GOT3 (cell line): ENCODE data around the gene XAF1.
"Not testable (repeated sequence)": the region's sequence is repeated elsewhere in the genome, so short reads cannot be mapped to it uniquely, and the experiment has no call there.

Experiments used
- DNase-seq: peaks from one replicate; lab custom pipeline; 2025; ENCODE audit warnings: mixed read lengths; lab: John Stamatoyannopoulos, UW

The XAF1 gene

DNA sequence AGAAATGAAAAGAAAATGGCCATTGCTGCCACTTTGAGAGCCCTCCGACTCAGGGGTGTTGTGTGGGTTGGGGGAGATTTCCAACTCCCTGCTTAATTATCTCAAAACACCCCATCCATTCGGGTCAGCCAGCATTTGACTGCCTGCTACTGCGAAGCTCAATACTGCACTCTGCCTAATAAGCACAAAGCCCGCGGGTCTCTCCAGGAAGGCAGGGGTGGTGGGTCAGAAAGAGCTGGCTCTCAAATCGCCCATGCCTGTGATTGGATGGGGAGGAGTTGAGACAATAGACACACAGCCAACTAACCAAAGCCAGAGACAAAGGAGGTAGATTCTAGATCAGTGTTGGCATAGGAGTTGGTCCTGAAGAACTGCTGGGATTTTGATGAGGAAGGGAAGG, 2.3 kb upstream of the XAF1 start:
- no peak for DNase-seq

DNA sequence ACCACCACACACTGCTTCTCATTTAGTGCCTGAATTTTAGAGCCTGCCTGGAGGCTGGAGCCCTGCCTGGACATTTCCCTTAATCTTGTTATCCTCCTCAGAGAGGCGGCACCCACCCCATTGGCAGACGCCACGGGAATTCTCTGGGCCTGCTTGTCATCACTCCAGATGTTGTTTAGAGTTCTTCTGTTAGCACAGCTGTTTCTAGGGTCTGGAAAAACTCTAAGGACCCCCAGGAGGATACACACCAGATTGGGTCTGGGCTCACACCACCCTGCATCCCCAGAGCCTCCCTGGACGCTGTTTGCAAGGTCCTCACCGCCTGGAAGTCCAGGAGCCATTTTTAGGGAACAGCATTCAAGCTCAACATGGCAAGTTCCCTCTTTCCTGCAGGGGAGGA, 565 bp upstream of the XAF1 start:
- DNase-seq = no peak

DNA sequence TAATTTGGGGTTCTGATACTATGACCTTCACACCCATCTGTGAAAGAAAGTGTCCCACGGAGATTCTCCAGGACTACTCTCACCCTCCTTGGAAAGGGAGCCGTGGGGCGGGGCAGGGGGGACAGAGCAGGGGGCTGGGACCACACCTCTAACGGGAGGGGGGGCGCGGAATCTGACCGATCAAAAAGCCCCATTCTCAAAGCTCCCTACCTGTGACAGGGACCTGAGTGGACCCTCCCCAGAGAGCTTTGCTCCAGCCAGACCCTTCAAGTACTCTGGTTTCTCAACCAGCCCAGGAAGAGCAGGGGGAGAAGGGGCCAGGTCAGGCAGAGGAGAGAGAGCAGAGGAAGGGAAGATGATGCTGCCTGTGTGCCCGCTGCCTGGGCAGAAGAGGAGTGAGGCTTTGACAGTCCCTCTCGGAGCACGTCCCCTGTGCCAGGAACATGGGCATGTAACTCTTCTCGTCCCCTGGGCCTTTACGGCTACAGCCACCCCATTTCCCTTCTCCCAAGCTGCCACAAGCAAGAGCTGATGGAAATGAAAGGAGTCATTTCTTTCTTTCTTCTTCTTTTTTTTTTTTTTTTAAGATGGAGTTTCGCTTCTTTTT, 682 bp downstream of the XAF1 start:
- no peak for DNase-seq

DNA sequence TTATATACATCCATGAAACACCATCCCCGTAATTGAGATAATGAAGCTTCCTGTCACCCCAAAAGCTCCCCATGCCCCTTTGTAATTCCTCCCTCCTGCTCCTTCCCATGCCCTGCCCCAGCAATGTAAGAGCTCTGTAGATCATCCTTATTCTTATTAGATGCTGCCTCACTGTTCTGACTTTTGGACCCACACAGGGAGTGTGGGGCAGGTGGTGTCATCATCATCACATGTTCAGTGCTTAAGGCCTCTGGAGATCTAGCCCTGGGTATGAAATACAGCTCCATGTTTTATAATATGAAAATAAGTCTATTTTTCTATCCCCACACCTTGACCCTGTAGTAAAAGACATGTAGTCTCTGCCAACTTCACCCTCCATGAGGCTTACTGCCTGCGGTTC, 1.9 kb downstream of the XAF1 start:
- DNase-seq = no peak

GRCh38 chr17:6761779-6762178, 5.9 kb downstream of the XAF1 start:
- no peak for DNase-seq

DNA sequence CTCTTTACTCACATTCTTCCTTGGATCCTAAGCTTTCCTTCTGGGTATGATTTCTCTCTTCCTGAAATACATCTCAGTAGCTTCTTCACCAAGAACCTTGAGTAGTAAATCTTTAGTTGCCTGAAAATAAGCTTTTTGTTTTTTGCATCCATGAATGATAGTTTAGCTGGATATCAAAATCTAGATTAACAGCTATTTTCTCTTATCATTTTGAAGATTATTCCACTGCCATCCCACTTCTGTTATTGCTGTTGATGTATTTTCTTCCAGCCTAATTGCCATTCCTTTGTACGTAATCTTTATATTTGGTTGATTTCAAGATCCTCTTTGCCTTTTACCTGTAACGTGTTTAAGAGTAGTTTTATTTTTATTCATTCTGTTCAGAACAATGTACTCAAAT, 12.6 kb downstream of the XAF1 start:
- DNase-seq = no peak

DNA sequence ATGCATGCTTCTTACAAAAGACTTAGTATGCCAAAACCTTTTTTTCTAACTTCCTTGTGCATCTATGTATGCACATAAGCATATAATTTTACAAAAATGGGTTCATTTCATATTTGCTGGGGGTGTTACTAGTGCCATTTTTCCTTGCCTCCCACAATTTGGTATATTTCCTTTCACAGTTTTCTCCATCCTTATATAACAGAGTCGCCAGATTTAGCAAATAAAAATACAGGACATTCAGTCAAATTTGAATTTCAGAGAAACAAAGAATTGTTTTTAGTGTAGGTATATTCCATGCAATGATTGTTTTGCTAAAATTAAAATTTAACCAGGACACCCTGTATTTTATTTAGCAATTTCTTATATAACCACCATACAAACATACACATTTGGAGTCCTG, 16.2 kb downstream of the XAF1 start:
- DNase-seq = no peak

DNA sequence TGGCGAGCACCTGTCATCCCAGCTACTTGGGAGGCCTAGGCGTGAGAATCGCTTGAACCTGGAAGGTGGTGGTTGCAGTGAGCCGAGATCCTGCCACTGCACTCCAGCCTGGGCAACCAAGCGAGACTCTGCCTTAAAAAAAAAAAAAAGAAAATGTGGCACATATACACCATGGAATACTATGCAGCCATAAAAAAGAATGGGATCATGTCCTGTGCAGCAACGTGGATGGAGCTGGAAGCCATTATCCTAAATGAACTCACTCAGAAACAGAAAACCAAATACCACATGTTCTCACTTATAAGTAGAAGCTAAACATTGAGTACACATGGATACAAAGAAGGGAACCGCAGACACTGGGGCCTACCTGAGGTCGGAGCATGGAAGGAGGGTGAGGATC, 19.1 kb downstream of the XAF1 start:
- DNase-seq = not testable (repeated sequence)

GRCh38 chr17:6775871-6776405, 20.1 kb downstream of the XAF1 start, which contains the start of gene FBXO39:
Gene FBXO39 (plus strand): TSS chr17:6776215. CDS start chr17:6779869, 3,654 bp downstream.
- no peak for DNase-seq

- no peak for DNase-seq
Observed at GRCh38 chr17:6779411-6779810, 23.6 kb downstream of the XAF1 start.

GRCh38 chr17:6780001-6780400, 24.2 kb downstream of the XAF1 start:
- DNase-seq = no peak

DNA sequence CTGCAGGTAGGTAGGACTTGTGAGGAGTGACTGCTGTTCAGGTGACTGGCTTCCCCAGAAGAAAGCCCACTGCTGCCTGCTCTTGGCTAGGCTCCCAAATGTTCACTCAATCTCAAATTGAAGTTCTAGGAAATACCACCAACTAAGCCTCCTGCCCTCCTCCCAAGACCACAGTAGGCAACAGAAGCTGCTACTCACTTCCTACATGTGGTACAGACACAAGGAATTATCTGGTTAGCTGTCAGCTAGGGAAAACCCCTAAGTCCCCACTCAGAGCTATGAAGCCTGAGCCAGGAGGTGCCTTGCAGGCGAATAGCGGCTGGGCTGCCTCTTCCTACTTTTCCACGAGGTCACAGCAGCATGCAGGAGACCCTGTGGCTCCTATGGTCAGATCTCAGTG, 25.0 kb downstream of the XAF1 start:
- DNase-seq = no peak

DNA sequence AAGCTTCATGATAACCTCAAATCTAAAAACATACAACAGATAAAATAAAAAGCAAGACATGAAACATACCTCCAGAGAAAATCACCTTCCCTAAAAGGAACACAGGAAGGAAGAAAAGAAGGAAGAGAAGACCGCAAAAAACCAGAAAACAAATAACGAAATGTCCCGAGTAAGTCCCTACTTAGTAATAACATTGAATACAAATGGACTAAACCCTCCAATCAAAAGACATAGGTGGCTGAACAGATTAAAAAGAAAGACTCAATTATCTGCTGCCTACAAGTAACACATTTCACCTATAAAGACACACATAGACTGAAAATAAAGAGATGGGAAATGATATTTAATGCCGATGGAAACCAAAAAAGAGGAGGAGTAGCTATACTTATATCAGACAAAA, 26.4 kb downstream of the XAF1 start:
- DNase-seq = no peak

- no peak for DNase-seq
Observed at GRCh38 chr17:6786618-6787017, 30.8 kb downstream of the XAF1 start.

DNA sequence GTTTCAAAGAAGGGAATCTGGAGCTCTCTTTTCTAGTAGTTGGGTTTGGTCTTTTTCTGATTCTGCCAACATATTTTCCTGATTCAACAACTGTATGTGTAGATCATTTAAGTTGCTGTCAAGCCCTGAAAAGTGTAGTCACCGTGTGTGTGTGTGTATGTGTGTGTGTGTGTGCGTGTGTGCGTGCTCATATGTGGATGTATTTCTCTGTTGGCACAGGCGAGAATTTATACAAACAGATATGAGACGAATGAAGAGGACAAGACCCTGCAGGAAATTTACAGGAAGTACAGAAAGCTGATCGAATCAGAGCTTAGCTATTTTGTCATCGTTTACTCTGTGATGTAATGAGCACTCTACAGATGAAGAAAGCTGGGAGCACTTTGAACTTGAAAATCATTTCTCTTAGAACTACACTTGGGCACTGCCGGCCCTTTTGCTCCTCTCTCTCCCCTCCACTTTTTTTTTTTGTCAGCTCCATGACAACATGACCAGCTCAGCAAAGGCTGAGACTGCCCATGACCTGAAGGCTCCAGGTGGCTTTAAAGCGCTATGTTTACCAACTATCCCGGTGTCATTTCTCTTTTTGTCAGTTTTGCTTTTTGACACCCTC, 31.3 kb downstream of the XAF1 start:
- no peak for DNase-seq

GRCh38 chr17:6789146-6789545, 33.3 kb downstream of the XAF1 start:
- no peak for DNase-seq

- DNase-seq = no peak
Observed at GRCh38 chr17:6793748-6794493, 38.1 kb downstream of the XAF1 start.

DNA sequence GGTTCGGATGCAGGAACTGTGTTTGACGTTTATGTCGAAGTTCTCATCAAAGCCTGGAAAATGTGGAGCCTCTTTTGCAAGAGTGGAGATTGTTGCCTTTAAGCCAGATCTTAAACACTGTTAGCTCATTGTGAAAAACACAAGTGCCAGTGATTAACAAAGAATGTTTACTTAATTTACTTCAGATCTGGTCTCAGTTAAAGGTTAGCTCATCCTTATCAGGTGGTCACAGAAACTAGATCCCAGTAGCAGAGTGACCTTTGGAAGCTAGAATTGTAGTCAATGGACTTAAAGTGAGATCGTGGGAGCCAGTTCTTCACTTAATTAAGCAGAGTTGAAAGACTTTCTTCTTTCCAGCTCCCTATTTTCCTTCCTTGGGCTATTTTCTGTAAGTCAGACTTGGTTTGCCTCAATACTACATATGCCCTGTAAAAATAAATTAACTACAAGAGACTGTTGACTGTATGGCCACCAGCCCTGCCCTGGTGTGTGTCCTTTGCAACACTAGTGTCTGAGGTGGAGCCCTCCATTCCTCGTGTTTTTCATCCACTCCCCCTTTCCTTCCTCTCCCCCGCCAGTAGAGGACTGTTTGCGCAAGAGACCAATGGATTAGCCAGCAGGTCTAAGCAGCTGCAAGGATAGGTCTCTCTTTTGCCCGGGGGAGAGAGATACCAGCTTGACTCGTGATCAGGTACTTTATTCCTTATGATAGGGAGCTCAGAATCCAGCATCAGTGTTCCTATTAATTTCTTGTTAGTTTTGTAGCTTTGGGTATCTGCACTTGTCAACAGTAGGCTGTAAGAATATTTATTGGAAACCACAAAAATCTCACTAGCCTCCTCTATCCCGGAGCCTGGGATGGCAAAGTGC, 40.4 kb downstream of the XAF1 start:
- no peak for DNase-seq

- no peak for DNase-seq
Observed at GRCh38 chr17:6796887-6797490, 41.1 kb downstream of the XAF1 start.

DNA sequence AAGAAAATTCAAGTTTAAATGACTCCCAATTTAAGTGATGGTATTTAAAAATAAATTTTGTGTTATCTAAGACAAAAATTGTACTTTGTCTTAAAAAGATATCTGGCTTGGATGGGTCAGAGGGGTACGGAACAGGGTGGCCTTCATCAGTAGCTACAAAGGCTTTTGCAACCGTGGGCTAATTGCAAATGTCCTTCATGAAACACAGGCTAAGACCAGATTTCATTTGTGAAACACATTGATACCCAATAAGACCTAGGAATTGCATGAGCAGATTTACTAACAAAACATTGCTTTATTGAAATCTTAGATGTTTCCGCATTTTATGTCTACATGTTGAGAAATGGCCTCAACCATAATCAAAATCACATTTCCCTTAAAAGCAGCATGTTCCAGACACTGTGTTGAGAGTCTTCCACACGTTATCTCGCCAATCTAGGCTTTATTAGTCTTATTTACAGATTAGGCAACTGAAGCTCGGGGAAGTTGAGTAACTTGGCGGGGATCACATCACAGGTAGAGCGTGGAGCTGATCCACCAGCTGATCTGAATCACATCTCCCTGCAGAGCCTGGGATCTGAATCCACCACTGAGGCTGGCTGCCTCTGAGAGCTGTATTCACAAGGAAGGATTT, 42.0 kb downstream of the XAF1 start:
- no peak for DNase-seq

GRCh38 chr17:6799738-6800137, 43.9 kb downstream of the XAF1 start:
- DNase-seq = no peak
